ENCODE data around the gene FGF18.
"Not testable (repeated sequence)": the region's sequence is repeated elsewhere in the genome, so short reads cannot be mapped to it uniquely, and the experiment has no call there.

FGF18 gene

GRCh38 chr5:171398660-171399059 is 20.8 kb upstream of the FGF18 start:
- peaks cover 79% of the 10 kb centered on the region for H3K36me3 ChIP-seq (ENCODE audit: control insufficient read depth, insufficient read depth, low read length)
- not testable (repeated sequence) for H3K9me3 ChIP-seq (ENCODE audit: control insufficient read depth, low read length); H3K27me3 ChIP-seq (replicated peaks; ENCODE audit: control insufficient read depth, insufficient read depth, low read length, poor library complexity, severe bottlenecking); H3K4me3 ChIP-seq (ENCODE audit: insufficient read depth, low read depth, low read length, poor library complexity, severe bottlenecking); H3K27ac ChIP-seq (ENCODE audit: insufficient read depth, low read length, poor library complexity, severe bottlenecking); H3K4me1 ChIP-seq (ENCODE audit: control insufficient read depth, insufficient read depth, low read length, poor library complexity, severe bottlenecking); DNase-seq

- Histone ChIP-seq H3K36me3 (ENCODE audit: control insufficient read depth, insufficient read depth, low read length) (peaks cover 71% of the 10 kb centered on the region), H3K4me1 (ENCODE audit: control insufficient read depth, insufficient read depth, low read length, poor library complexity, severe bottlenecking) (no peaks in the 10 kb centered on the region), H3K27me3 (replicated peaks; ENCODE audit: control insufficient read depth, insufficient read depth, low read length, poor library complexity, severe bottlenecking) (no peaks in the 10 kb centered on the region), H3K27ac (ENCODE audit: insufficient read depth, low read length, poor library complexity, severe bottlenecking) (no peak overlapping the region), H3K9me3 (ENCODE audit: control insufficient read depth, low read length) (no peaks in the 10 kb centered on the region), H3K4me3 (ENCODE audit: insufficient read depth, low read depth, low read length, poor library complexity, severe bottlenecking) (no peak overlapping the region)
- no peak for DNase-seq
These were observed 19.3 kb upstream of the FGF18 start for GRCh38 chr5:171400169-171400568.

DNA sequence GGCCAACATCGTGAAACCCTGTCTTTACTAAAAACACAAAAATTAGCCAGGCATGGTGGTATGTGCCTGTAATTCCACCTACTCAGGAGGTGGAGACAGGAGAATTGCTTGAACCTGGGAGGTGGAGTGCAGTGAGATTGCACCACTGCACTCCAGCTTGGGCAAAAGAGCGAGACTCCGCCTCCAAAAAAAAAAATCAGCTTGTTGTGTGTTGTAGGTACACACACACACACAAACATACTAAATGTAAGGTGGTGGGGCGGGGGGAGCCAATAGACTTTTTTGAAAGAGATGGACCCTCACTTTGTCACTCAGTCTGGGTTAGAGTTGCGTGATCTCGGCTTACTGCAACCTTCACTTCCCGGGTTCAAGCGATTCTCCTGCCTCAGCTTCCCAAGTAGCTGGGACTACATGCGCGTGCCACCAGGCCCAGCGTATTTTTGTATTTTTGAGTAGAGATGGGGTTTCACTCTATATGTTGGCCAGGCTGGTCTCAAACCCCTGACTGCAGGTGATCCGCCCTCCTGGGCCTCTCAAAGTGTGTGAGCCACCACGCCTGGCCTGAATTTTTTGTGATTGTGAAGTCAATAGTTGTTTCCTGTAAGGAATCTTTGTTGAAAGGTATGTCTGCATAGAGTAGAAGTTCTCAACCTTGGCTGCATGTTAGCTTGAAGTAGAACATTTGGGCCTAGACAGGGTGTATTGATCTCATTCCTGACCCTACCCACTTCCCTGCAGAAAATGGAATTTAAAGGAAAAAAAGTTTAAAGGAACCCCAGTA is 18.1 kb upstream of the FGF18 start:
- no peaks in the 10 kb centered on the region for H3K4me1 ChIP-seq (ENCODE audit: control insufficient read depth, insufficient read depth, low read length, poor library complexity, severe bottlenecking)
- no peak overlapping the region for H3K27ac ChIP-seq (ENCODE audit: insufficient read depth, low read length, poor library complexity, severe bottlenecking)
- H3K27me3 ChIP-seq (replicated peaks; ENCODE audit: control insufficient read depth, insufficient read depth, low read length, poor library complexity, severe bottlenecking): no peaks in the 10 kb centered on the region
- no peak overlapping the region for H3K4me3 ChIP-seq (ENCODE audit: insufficient read depth, low read depth, low read length, poor library complexity, severe bottlenecking)
- no peak for DNase-seq
- no peaks in the 10 kb centered on the region for H3K9me3 ChIP-seq (ENCODE audit: control insufficient read depth, low read length)
- H3K36me3 ChIP-seq (ENCODE audit: control insufficient read depth, insufficient read depth, low read length): peaks cover 71% of the 10 kb centered on the region

- not testable (repeated sequence) for H3K9me3 ChIP-seq (ENCODE audit: control insufficient read depth, low read length); H3K27ac ChIP-seq (ENCODE audit: insufficient read depth, low read length, poor library complexity, severe bottlenecking); H3K4me1 ChIP-seq (ENCODE audit: control insufficient read depth, insufficient read depth, low read length, poor library complexity, severe bottlenecking); DNase-seq; H3K4me3 ChIP-seq (ENCODE audit: insufficient read depth, low read depth, low read length, poor library complexity, severe bottlenecking); H3K27me3 ChIP-seq (replicated peaks; ENCODE audit: control insufficient read depth, insufficient read depth, low read length, poor library complexity, severe bottlenecking)
- H3K36me3 ChIP-seq (ENCODE audit: control insufficient read depth, insufficient read depth, low read length): peaks cover 72% of the 10 kb centered on the region
These were observed 16.7 kb upstream of the FGF18 start for GRCh38 chr5:171402751-171403150.

DNA sequence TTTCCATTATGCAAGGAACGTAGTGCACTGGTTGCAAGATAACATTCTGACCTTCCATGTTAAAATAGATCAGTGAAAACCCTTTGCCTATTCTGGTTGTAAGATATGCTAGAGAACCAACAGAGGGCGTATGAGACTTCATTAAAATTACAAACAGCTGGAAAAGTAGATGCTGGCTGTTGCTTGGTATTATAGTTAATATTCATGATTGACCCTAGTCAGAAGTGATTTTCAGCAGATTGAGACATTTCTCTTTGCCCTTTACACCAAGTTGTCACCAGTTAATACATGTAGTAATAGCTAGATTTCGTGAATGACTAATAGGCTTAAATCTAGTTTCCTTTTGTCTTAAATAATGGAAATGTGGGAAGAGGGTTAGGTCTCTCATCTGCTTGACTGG is 13.8 kb upstream of the FGF18 start:
- Histone ChIP-seq H3K4me1 (ENCODE audit: control insufficient read depth, insufficient read depth, low read length, poor library complexity, severe bottlenecking) (no peaks in the 10 kb centered on the region), H3K27me3 (replicated peaks; ENCODE audit: control insufficient read depth, insufficient read depth, low read length, poor library complexity, severe bottlenecking) (no peaks in the 10 kb centered on the region), H3K27ac (ENCODE audit: insufficient read depth, low read length, poor library complexity, severe bottlenecking) (no peak overlapping the region), H3K4me3 (ENCODE audit: insufficient read depth, low read depth, low read length, poor library complexity, severe bottlenecking) (no peak overlapping the region), H3K36me3 (ENCODE audit: control insufficient read depth, insufficient read depth, low read length) (peaks cover 70% of the 10 kb centered on the region), H3K9me3 (ENCODE audit: control insufficient read depth, low read length) (no peaks in the 10 kb centered on the region)
- DNase-seq: no peak

- Histone ChIP-seq H3K4me3 (ENCODE audit: insufficient read depth, low read depth, low read length, poor library complexity, severe bottlenecking) (no peak overlapping the region), H3K27ac (ENCODE audit: insufficient read depth, low read length, poor library complexity, severe bottlenecking) (no peak overlapping the region), H3K27me3 (replicated peaks; ENCODE audit: control insufficient read depth, insufficient read depth, low read length, poor library complexity, severe bottlenecking) (no peaks in the 10 kb centered on the region), H3K4me1 (ENCODE audit: control insufficient read depth, insufficient read depth, low read length, poor library complexity, severe bottlenecking) (no peaks in the 10 kb centered on the region), H3K9me3 (ENCODE audit: control insufficient read depth, low read length) (no peaks in the 10 kb centered on the region), H3K36me3 (ENCODE audit: control insufficient read depth, insufficient read depth, low read length) (peaks cover 66% of the 10 kb centered on the region)
- no peak for DNase-seq
These were observed 12.2 kb upstream of the FGF18 start for GRCh38 chr5:171407234-171407633.

GRCh38 chr5:171409164-171410136 is 10.0 kb upstream of the FGF18 start:
- H3K36me3 ChIP-seq (ENCODE audit: control insufficient read depth, insufficient read depth, low read length): peaks cover 74% of the 10 kb centered on the region
- no peaks in the 10 kb centered on the region for H3K4me1 ChIP-seq (ENCODE audit: control insufficient read depth, insufficient read depth, low read length, poor library complexity, severe bottlenecking)
- H3K9me3 ChIP-seq (ENCODE audit: control insufficient read depth, low read length): no peaks in the 10 kb centered on the region
- H3K27me3 ChIP-seq (replicated peaks; ENCODE audit: control insufficient read depth, insufficient read depth, low read length, poor library complexity, severe bottlenecking): no peaks in the 10 kb centered on the region
- H3K4me3 ChIP-seq (ENCODE audit: insufficient read depth, low read depth, low read length, poor library complexity, severe bottlenecking): no peak overlapping the region
- no peak overlapping the region for H3K27ac ChIP-seq (ENCODE audit: insufficient read depth, low read length, poor library complexity, severe bottlenecking)
- no peak for DNase-seq

DNA sequence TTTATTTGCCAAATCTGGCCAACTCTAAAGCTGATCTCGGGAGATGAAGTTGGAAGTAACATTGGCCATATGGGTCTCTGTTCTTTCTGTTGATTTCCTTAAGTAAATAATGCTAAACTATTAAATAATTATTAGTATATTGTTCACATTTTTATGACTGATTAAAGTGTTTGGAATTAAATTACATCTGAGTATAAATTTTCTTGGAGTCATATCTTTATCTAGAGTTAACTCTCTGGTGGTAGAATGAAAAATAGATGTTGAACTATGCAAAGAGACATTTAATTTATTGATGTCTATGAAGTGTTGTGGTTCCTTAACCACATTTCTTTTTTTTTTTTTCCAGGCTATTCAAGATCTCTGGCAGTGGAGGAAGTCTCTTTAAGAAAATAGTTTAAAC is 9.3 kb upstream of the FGF18 start:
- Histone ChIP-seq H3K4me1 (ENCODE audit: control insufficient read depth, insufficient read depth, low read length, poor library complexity, severe bottlenecking) (no peaks in the 10 kb centered on the region), H3K9me3 (ENCODE audit: control insufficient read depth, low read length) (no peaks in the 10 kb centered on the region), H3K4me3 (ENCODE audit: insufficient read depth, low read depth, low read length, poor library complexity, severe bottlenecking) (no peak overlapping the region), H3K27ac (ENCODE audit: insufficient read depth, low read length, poor library complexity, severe bottlenecking) (no peak overlapping the region), H3K27me3 (replicated peaks; ENCODE audit: control insufficient read depth, insufficient read depth, low read length, poor library complexity, severe bottlenecking) (no peaks in the 10 kb centered on the region), H3K36me3 (ENCODE audit: control insufficient read depth, insufficient read depth, low read length) (peaks cover 68% of the 10 kb centered on the region)
- DNase-seq: no peak

GRCh38 chr5:171412186-171412585 is 7.3 kb upstream of the FGF18 start:
- Histone ChIP-seq H3K36me3 (ENCODE audit: control insufficient read depth, insufficient read depth, low read length) (peaks cover 48% of the 10 kb centered on the region), H3K27me3 (replicated peaks; ENCODE audit: control insufficient read depth, insufficient read depth, low read length, poor library complexity, severe bottlenecking) (no peaks in the 10 kb centered on the region), H3K4me1 (ENCODE audit: control insufficient read depth, insufficient read depth, low read length, poor library complexity, severe bottlenecking) (no peaks in the 10 kb centered on the region), H3K4me3 (ENCODE audit: insufficient read depth, low read depth, low read length, poor library complexity, severe bottlenecking) (no peak overlapping the region), H3K27ac (ENCODE audit: insufficient read depth, low read length, poor library complexity, severe bottlenecking) (no peak overlapping the region), H3K9me3 (ENCODE audit: control insufficient read depth, low read length) (no peaks in the 10 kb centered on the region)
- no peak for DNase-seq
